ENCODE measurements around the gene STATH. TPM values are rescaled to one million over a fixed set of nuclear protein-coding genes. Genes with fewer than 3 reads are reported as not detected.
"Not testable (repeated sequence)": the region's sequence is repeated elsewhere in the genome, so short reads cannot be mapped to it uniquely, and the experiment has no call there.

The STATH gene
- total and polyA plus RNA-seq, 2 of the 8 experiments (the other 6 are each of a cell fraction or from before 2014, with no cell fraction given), result not detected

GRCh38 chr4:70027011-70027410, 31.2 kb downstream of the STATH start (continued):
- TF ChIP-seq CBX8 (IDR thresholded peaks at IDR 0.05; ENCODE audit: borderline replicate concordance, low read depth, low read length), result no peak
- no peak for TF ChIP-seq CREB1 (IDR thresholded peaks at IDR 0.05)
- no peak for TF ChIP-seq ATF3 (IDR thresholded peaks at IDR 0.05; ENCODE audit: insufficient read depth, low read depth, low read length)
- TF ChIP-seq SP2 (IDR thresholded peaks at IDR 0.05; ENCODE audit: low read length), result no peak

GRCh38 chr4:70028159-70028558, 32.4 kb downstream of the STATH start, which contains the start of gene HTN3:
HTN3 (plus strand) TSS chr4:70028459; CDS start chr4:70030741, 2,282 bp downstream.
- H3K14ac ChIP-seq (ENCODE audit: insufficient read length); H3K4me1 ChIP-seq (replicated peaks in 1 of 4; ENCODE audit: control insufficient read depth in 3 of 4, insufficient read depth in 4 of 4, low read length in 3 of 4); H2AFZ ChIP-seq (ENCODE audit: low read length); H3K23ac ChIP-seq (ENCODE audit: insufficient read length); H2BK20ac ChIP-seq (ENCODE audit: low read length); H3K4ac ChIP-seq (replicated peaks; ENCODE audit: insufficient read length, low read depth, low read length); H3K27me3 ChIP-seq (replicated peaks in 1 of 4; ENCODE audit: control insufficient read depth in 3 of 4, extremely low read depth in 1 of 4, insufficient read depth in 3 of 4, low read length in 3 of 4); POLR2A ChIA-PET (ENCODE audit: partially characterized antibody); H2BK15ac ChIP-seq (ENCODE audit: low read length); H3K9ac ChIP-seq (replicated peaks in 1 of 4; ENCODE audit: extremely low read depth in 1 of 4, low read depth in 3 of 4, low read length in 3 of 4); H3K9me3 ChIP-seq (ENCODE audit: insufficient read depth in 2 of 2, low read depth in 1 of 2, low read length in 1 of 2); H3K79me2 ChIP-seq (ENCODE audit: control insufficient read depth in 1 of 2, insufficient read depth in 2 of 2, low read length in 2 of 2); DNase-seq (ENCODE audit: low read depth in 1 of 2, low spot score in 2 of 2); H3K79me1 ChIP-seq (ENCODE audit: low read depth, low read length); H4K20me1 ChIP-seq (replicated peaks in 1 of 2; ENCODE audit: control insufficient read depth in 1 of 2, insufficient read depth in 2 of 2, low read length in 2 of 2); H2BK12ac ChIP-seq (ENCODE audit: low read depth, low read length); H3K23me2 ChIP-seq (ENCODE audit: low read depth, low read length); H4K91ac ChIP-seq (replicated peaks; ENCODE audit: insufficient read length, low read length); H3K4me3 ChIP-seq (ENCODE audit: extremely low read depth in 1 of 4, insufficient read depth in 2 of 4, low read depth in 3 of 4, low read length in 4 of 4); H3K36me3 ChIP-seq (ENCODE audit: control insufficient read depth in 2 of 4, insufficient read depth in 4 of 4, low read length in 3 of 4); H2BK5ac ChIP-seq (ENCODE audit: low read depth, low read length); H3K27ac ChIP-seq (ENCODE audit: low read depth, low read length); H3K4me2 ChIP-seq (ENCODE audit: insufficient read depth in 1 of 2, low read depth in 2 of 2, low read length in 2 of 2); H2AK5ac ChIP-seq (ENCODE audit: low read depth, low read length); H3K56ac ChIP-seq (replicated peaks; ENCODE audit: insufficient read length, low read depth, low read length); H4K5ac ChIP-seq (ENCODE audit: insufficient read length, low read depth, low read length); H2BK120ac ChIP-seq (replicated peaks; ENCODE audit: low read depth, low read length); H4K8ac ChIP-seq (ENCODE audit: extremely low read depth, insufficient read depth, low read length); H3K18ac ChIP-seq (ENCODE audit: extremely low read depth, low read length): not testable (repeated sequence)
- WGBS, 2 experiments (ENCODE audit: extremely low coverage in 1 of 2, insufficient coverage in 1 of 2, insufficient read length in 1 of 2, insufficient replicate concordance in 2 of 2, low coverage in 1 of 2, low lambda C conversion rate in 2 of 2, missing lambda C conversion rate in 1 of 2), result 87% methylated on average over 6 of the region's 7 CpGs; no CpG with 5 or more reads in 1 of the 2 experiments
- FAIRE-seq, result peak; percentile 87
- CTCF ChIA-PET (ENCODE audit: partially characterized antibody), result interaction anchor here (0.8 kb wide), 1 partner anchor 368 kb away, joined by 3 read pairs; no protein-coding TSS in a partner anchor
